SK-N-SH treated with all-trans-retinoic acid at 6 μM for 48 hours (cell line): ENCODE data around the gene TLX2.

Experiments used
- ATAC-seq: fragments of 200-7000 bp; cut with Tn5 transposase; 3 replicates; pipeline ENCODE4 v1.9.1; 2020; ENCODE audit warnings: mild to moderate bottlenecking, moderate library complexity
- ARNTL ChIP-seq: fragments of 450-650 bp; formaldehyde crosslinking; IDR thresholded peaks from 2 replicates; pipeline ENCODE4 v1.5.0; 2020; ENCODE audit warnings: low read depth, mild to moderate bottlenecking, moderate library complexity, borderline replicate concordance
- CSDC2 ChIP-seq: fragments of 250-450 bp; sonication (Bioruptor Pico); IDR thresholded peaks from 2 replicates; pipeline ENCODE4 v1.5.0; 2020; ENCODE audit warnings: mild to moderate bottlenecking, moderate library complexity
- GLIS3 ChIP-seq: fragments of 250-450 bp; sonication (Bioruptor Pico); IDR thresholded peaks from 2 replicates; pipeline ENCODE4 v1.5.0; 2020; ENCODE audit warnings: mild to moderate bottlenecking, moderate library complexity
- ISL1 ChIP-seq: fragments of 250-450 bp; sonication (Bioruptor Pico); IDR thresholded peaks from 2 replicates; pipeline ENCODE4 v2.1.2; 2022; ENCODE audit warnings: mild to moderate bottlenecking, moderate library complexity
- OSR1 ChIP-seq: fragments of 250-450 bp; sonication (Bioruptor Pico); IDR thresholded peaks from 2 replicates; pipeline ENCODE4 v1.8.0; 2022; ENCODE audit warnings: moderate library complexity, mild to moderate bottlenecking, inconsistent platforms
- PPARA ChIP-seq: fragments of 250-450 bp; sonication (Bioruptor Pico); IDR thresholded peaks from 2 replicates; pipeline ENCODE4 v1.5.0; 2020; ENCODE audit warnings: mild to moderate bottlenecking, borderline replicate concordance
- RARB ChIP-seq: fragments of 250-450 bp; sonication (Bioruptor Pico); IDR thresholded peaks from 2 replicates; pipeline ENCODE4 v1.8.0; 2021; ENCODE audit warnings: mild to moderate bottlenecking, moderate library complexity
- SNAI2 ChIP-seq: fragments of 250-450 bp; sonication (Bioruptor Pico); IDR thresholded peaks from 2 replicates; pipeline ENCODE4 v1.5.0; 2020; ENCODE audit warnings: mild to moderate bottlenecking, moderate library complexity
- TOX ChIP-seq: fragments of 250-450 bp; sonication (Bioruptor Pico); IDR thresholded peaks from 2 replicates; pipeline ENCODE4 v1.8.0; 2021; ENCODE audit warnings: mild to moderate bottlenecking, moderate library complexity, borderline replicate concordance
- ZC3H10 ChIP-seq: fragments of 250-450 bp; sonication (Bioruptor Pico); IDR thresholded peaks from 2 replicates; pipeline ENCODE4 v1.5.1; 2021; ENCODE audit warnings: mild to moderate bottlenecking, moderate library complexity
- ZFP3 ChIP-seq: fragments of 250-450 bp; sonication (Bioruptor Pico); IDR thresholded peaks from 2 replicates; pipeline ENCODE4 v1.5.0; 2020; ENCODE audit warnings: mild to moderate bottlenecking, moderate library complexity
- ZFP30 ChIP-seq: fragments of 450-650 bp; formaldehyde crosslinking; IDR thresholded peaks from 2 replicates; pipeline ENCODE4 v1.5.0; 2022; ENCODE audit warnings: mild to moderate bottlenecking, moderate library complexity
- ZNF565 ChIP-seq: fragments of 450-650 bp; formaldehyde crosslinking; conservative IDR thresholded peaks from 2 replicates; pipeline ENCODE4 v1.5.0; 2020; ENCODE audit warnings: low read depth, mild to moderate bottlenecking, moderate library complexity
- ZNF70 ChIP-seq: fragments of 450-650 bp; formaldehyde crosslinking; IDR thresholded peaks from 2 replicates; pipeline ENCODE4 v1.5.0; 2020; ENCODE audit warnings: mild to moderate bottlenecking, moderate library complexity
- ZNF8 ChIP-seq: fragments of 450-650 bp; formaldehyde crosslinking; IDR thresholded peaks from 2 replicates; pipeline ENCODE4 v1.5.0; 2020; ENCODE audit warnings: mild to moderate bottlenecking, moderate library complexity
- TF ChIP-seq, protein P1 (sequence below): fragments of 250-450 bp; sonication (Bioruptor Pico); IDR thresholded peaks from 2 replicates; pipeline ENCODE4 v1.5.1; 2020; ENCODE audit warnings: low read depth, mild to moderate bottlenecking, moderate library complexity
- TF ChIP-seq, protein P2 (sequence below): fragments of 250-450 bp; sonication (Bioruptor Pico); IDR thresholded peaks from 2 replicates; pipeline ENCODE4 v1.8.0; 2021; ENCODE audit warnings: low read depth, mild to moderate bottlenecking, moderate library complexity, borderline replicate concordance
- TF ChIP-seq, protein P3 (sequence below): fragments of 250-450 bp; sonication (Bioruptor Pico); IDR thresholded peaks from 2 replicates; pipeline ENCODE4 v1.5.0; 2020; ENCODE audit warnings: mild to moderate bottlenecking, moderate library complexity
- TF ChIP-seq, protein P4 (sequence below): fragments of 250-450 bp; sonication (Bioruptor Pico); IDR thresholded peaks from 2 replicates; pipeline ENCODE4 v1.8.0; 2020; ENCODE audit warnings: mild to moderate bottlenecking, moderate library complexity, borderline replicate concordance

TLX2 gene

DNA sequence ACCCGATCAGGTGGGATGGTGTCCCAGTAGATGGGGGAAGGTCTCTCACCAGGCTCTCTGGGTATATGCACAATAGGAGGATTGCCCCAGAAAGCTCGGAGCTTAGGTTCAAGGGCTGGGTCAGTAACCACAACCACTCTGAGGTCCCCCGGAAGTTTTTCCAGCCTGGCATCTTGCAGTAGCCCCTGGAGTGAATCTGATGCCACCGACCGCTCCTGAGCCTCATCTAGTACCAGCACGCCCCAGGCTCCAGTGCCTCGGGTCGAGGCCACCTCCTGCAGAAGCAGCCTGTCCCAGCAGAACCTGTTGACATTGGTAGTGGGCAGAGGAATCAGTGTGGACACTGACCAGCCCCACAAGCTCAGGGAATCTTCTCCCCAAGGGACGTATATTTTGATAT lies 9.8 kb downstream of the TLX2 start:
- TF ChIP-seq ZNF565 (CRISPR knock-in tag) (no peak), ZNF8 (CRISPR knock-in tag) (no peak)

DNA sequence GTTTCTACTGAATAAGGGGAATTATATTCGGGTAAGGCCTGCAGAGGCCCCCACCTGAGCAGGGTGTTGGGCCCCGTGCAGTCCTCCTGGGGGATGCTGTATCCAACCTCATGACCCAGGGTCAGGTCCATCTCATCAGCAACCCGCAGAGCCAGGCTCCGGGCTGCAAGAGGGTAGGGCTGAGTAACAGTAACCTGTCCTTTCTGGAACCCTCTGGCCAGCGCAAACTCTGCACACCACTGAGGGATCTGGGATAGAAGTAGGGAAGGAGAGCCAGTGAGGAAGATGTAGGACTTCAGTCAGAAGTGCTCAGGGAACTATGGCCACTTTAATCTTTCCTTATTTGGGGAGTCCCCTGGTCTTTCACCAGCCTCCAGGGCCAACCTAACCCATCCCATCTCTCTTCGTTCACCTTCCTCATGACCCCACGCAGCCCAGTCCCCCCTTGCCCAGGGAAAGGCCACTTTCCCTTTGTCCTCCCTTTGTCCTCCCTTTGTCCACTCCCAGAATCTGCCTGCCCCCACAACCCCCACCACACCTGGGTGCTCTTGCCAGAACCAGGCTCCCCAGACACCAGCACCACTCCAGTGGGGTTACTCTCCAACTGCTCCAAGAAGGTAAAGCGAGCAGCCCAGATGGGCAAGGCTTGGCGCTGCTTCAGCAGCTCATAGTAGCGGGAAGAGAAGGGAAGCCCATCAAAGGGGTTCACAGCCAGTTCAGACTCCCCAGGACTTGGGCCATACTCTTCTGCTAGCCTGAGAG lies 10.9 kb downstream of the TLX2 start:
- no peak for ATAC-seq

More for the DNA sequence above, 9.8 kb downstream of the TLX2 start:
- no peak for ATAC-seq

DNA sequence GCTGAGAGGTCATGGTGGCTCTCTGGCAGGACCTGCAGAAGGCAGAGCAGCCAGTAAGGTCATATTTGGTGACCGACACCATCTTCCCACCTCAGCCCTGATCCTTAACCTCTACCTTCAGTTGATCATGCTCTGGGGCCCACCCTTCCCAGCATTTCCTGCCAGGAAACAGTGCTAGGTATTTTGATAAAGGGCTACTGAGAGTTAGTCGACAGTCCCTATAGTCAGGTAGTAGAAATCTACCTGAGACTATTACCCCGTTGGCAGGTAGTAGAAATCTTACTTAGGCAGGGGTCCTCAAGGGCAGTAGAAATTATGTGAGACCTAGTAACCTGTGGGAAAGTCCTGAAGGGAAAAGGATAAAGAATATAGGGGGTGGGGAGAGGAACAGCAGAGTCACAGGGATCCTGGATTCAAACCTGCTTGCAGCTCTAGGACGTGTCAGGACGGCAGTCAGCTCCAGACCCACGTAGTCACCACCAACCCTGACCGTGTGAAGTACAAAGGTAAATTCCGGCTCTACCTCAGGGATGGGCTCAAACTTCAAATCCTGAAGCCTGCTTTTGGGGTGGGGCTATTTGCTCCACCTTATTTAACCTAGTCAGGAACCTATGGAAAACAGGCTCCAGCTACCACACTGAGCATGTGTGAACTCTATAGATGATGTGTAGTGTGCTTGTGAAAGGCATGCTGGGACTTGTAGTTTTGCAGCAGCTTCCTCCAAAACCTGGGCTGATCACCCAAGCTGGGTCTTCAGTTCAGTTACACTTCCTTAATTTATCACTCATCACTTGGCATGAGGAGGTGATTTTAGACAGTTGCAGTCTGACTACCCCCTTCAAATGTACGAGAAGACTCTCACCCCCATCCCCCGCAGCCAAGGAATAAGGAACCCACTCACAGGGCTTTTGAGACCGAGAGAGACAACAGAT lies 11.7 kb downstream of the TLX2 start, which contains the start of gene DQX1:
TSS of gene DQX1 (minus strand) at position 515 of the 932 bp plus-strand sequence. CDS start at position 13, 502 bp downstream.
- ATAC-seq, result no peak
- TF ChIP-seq SNAI2 (CRISPR knock-in tag) (no peak), ZNF8 (CRISPR knock-in tag) (no peak), OSR1 (CRISPR knock-in tag) (no peak), ZNF70 (CRISPR knock-in tag) (no peak), CSDC2 (CRISPR knock-in tag) (no peak), GLIS3 (CRISPR knock-in tag) (no peak)
- TF ChIP-seq, protein P1, sequence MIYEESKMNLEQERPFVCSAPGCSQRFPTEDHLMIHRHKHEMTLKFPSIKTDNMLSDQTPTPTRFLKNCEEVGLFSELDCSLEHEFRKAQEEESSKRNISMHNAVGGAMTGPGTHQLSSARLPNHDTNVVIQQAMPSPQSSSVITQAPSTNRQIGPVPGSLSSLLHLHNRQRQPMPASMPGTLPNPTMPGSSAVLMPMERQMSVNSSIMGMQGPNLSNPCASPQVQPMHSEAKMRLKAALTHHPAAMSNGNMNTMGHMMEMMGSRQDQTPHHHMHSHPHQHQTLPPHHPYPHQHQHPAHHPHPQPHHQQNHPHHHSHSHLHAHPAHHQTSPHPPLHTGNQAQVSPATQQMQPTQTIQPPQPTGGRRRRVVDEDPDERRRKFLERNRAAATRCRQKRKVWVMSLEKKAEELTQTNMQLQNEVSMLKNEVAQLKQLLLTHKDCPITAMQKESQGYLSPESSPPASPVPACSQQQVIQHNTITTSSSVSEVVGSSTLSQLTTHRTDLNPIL (CRISPR knock-in tag), result no peak
- TF ChIP-seq, protein P2, sequence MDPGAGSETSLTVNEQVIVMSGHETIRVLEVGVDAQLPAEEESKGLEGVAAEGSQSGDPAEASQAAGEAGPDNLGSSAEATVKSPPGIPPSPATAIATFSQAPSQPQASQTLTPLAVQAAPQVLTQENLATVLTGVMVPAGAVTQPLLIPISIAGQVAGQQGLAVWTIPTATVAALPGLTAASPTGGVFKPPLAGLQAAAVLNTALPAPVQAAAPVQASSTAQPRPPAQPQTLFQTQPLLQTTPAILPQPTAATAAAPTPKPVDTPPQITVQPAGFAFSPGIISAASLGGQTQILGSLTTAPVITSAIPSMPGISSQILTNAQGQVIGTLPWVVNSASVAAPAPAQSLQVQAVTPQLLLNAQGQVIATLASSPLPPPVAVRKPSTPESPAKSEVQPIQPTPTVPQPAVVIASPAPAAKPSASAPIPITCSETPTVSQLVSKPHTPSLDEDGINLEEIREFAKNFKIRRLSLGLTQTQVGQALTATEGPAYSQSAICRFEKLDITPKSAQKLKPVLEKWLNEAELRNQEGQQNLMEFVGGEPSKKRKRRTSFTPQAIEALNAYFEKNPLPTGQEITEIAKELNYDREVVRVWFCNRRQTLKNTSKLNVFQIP (CRISPR knock-in tag), result no peak

More for the DNA sequence above, 10.9 kb downstream of the TLX2 start:
- TF ChIP-seq ZNF8 (CRISPR knock-in tag), result no peak
- TF ChIP-seq, protein P1 (CRISPR knock-in tag), result no peak
- TF ChIP-seq ZFP30 (CRISPR knock-in tag), result no peak
- no peak for TF ChIP-seq ARNTL (CRISPR knock-in tag)
- TF ChIP-seq, protein P2 (CRISPR knock-in tag), result no peak
- no peak for TF ChIP-seq RARB
- no peak for TF ChIP-seq ZNF70 (CRISPR knock-in tag)
- no peak for TF ChIP-seq ISL1 (CRISPR knock-in tag)
- TF ChIP-seq, protein P3, sequence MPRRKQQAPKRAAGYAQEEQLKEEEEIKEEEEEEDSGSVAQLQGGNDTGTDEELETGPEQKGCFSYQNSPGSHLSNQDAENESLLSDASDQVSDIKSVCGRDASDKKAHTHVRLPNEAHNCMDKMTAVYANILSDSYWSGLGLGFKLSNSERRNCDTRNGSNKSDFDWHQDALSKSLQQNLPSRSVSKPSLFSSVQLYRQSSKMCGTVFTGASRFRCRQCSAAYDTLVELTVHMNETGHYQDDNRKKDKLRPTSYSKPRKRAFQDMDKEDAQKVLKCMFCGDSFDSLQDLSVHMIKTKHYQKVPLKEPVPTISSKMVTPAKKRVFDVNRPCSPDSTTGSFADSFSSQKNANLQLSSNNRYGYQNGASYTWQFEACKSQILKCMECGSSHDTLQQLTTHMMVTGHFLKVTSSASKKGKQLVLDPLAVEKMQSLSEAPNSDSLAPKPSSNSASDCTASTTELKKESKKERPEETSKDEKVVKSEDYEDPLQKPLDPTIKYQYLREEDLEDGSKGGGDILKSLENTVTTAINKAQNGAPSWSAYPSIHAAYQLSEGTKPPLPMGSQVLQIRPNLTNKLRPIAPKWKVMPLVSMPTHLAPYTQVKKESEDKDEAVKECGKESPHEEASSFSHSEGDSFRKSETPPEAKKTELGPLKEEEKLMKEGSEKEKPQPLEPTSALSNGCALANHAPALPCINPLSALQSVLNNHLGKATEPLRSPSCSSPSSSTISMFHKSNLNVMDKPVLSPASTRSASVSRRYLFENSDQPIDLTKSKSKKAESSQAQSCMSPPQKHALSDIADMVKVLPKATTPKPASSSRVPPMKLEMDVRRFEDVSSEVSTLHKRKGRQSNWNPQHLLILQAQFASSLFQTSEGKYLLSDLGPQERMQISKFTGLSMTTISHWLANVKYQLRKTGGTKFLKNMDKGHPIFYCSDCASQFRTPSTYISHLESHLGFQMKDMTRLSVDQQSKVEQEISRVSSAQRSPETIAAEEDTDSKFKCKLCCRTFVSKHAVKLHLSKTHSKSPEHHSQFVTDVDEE (CRISPR knock-in tag), result no peak
- TF ChIP-seq PPARA (CRISPR knock-in tag), result no peak
- no peak for TF ChIP-seq ZC3H10 (CRISPR knock-in tag)
- TF ChIP-seq, protein P4, sequence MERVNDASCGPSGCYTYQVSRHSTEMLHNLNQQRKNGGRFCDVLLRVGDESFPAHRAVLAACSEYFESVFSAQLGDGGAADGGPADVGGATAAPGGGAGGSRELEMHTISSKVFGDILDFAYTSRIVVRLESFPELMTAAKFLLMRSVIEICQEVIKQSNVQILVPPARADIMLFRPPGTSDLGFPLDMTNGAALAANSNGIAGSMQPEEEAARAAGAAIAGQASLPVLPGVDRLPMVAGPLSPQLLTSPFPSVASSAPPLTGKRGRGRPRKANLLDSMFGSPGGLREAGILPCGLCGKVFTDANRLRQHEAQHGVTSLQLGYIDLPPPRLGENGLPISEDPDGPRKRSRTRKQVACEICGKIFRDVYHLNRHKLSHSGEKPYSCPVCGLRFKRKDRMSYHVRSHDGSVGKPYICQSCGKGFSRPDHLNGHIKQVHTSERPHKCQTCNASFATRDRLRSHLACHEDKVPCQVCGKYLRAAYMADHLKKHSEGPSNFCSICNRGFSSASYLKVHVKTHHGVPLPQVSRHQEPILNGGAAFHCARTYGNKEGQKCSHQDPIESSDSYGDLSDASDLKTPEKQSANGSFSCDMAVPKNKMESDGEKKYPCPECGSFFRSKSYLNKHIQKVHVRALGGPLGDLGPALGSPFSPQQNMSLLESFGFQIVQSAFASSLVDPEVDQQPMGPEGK (CRISPR knock-in tag), result no peak
- no peak for TF ChIP-seq OSR1 (CRISPR knock-in tag)
- TF ChIP-seq ZFP3, result no peak
- TF ChIP-seq SNAI2 (CRISPR knock-in tag), result no peak
- no peak for TF ChIP-seq TOX (CRISPR knock-in tag)
